Nephron (organoid): ENCODE data around the gene AGAP1.

Experiments used
- H3K27ac Mint-ChIP-seq, 3 experiments: 2 replicates each; pipeline ENCODE4 v1.8.0; 2020; ENCODE audit warnings: mixed read lengths in 3 of 3, mild to moderate bottlenecking in 2 of 3, moderate library complexity in 1 of 3
- H3K27me3 Mint-ChIP-seq: 2 replicates; pipeline ENCODE4 v1.8.0; 2021; ENCODE audit warnings: low read depth, mild to moderate bottlenecking, moderate library complexity, mixed read lengths
- H3K36me3 Mint-ChIP-seq: 2 replicates; pipeline ENCODE4 v1.8.0; 2020; ENCODE audit warnings: low read depth, mixed read lengths
- H3K4me1 Mint-ChIP-seq: 2 replicates; pipeline ENCODE4 v1.8.0; 2020; ENCODE audit warnings: mixed read lengths
- H3K4me3 Mint-ChIP-seq, 3 experiments: 2 replicates each; pipeline ENCODE4 v1.8.0; 2020; ENCODE audit warnings: mild to moderate bottlenecking in 3 of 3, mixed read lengths in 3 of 3, moderate library complexity in 2 of 3
- H3K9me3 Mint-ChIP-seq: 2 replicates; pipeline ENCODE4 v1.8.0; 2020; ENCODE audit warnings: mixed read lengths
- TF ChIP-seq, protein P1 (sequence below), 3 experiments: fragments of 200-600 bp; sonication (generic); IDR thresholded peaks; one replicate each; pipeline ENCODE4 v1.5.0; 2021; ENCODE audit warnings: antibody characterized with exemption in 3 of 3; ENCODE audit not compliant: unreplicated experiment in 3 of 3

The AGAP1 gene

GRCh38 chr2:236028066-236028465 lies 534.2 kb downstream of the AGAP1 start:
- Mint-ChIP-seq H3K4me3 (no peak overlapping the region), H3K27ac (no peak overlapping the region)

GRCh38 chr2:236033462-236033861 lies 539.6 kb downstream of the AGAP1 start:
- H3K27ac Mint-ChIP-seq, result no peak overlapping the region
- TF ChIP-seq, protein P1, sequence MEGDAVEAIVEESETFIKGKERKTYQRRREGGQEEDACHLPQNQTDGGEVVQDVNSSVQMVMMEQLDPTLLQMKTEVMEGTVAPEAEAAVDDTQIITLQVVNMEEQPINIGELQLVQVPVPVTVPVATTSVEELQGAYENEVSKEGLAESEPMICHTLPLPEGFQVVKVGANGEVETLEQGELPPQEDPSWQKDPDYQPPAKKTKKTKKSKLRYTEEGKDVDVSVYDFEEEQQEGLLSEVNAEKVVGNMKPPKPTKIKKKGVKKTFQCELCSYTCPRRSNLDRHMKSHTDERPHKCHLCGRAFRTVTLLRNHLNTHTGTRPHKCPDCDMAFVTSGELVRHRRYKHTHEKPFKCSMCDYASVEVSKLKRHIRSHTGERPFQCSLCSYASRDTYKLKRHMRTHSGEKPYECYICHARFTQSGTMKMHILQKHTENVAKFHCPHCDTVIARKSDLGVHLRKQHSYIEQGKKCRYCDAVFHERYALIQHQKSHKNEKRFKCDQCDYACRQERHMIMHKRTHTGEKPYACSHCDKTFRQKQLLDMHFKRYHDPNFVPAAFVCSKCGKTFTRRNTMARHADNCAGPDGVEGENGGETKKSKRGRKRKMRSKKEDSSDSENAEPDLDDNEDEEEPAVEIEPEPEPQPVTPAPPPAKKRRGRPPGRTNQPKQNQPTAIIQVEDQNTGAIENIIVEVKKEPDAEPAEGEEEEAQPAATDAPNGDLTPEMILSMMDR (IDR thresholded peaks at IDR 0.05; ENCODE audit: unreplicated experiment in 3 of 3), result no peak
- no peak overlapping the region for H3K4me3 Mint-ChIP-seq
- peaks cover 27% of the 10 kb centered on the region for H3K36me3 Mint-ChIP-seq
- H3K27me3 Mint-ChIP-seq, result no peaks in the 10 kb centered on the region
- H3K9me3 Mint-ChIP-seq, result peaks cover 9% of the 10 kb centered on the region
- H3K4me1 Mint-ChIP-seq, result no peaks in the 10 kb centered on the region

More at GRCh38 chr2:236028066-236028465, 534.2 kb downstream of the AGAP1 start:
- TF ChIP-seq, protein P1 (IDR thresholded peaks at IDR 0.05; ENCODE audit: unreplicated experiment in 3 of 3), result no peak
- Mint-ChIP-seq H3K9me3 (peaks cover 9% of the 10 kb centered on the region), H3K4me1 (peaks cover 14% of the 10 kb centered on the region), H3K36me3 (peaks cover 24% of the 10 kb centered on the region), H3K27me3 (no peaks in the 10 kb centered on the region)

DNA sequence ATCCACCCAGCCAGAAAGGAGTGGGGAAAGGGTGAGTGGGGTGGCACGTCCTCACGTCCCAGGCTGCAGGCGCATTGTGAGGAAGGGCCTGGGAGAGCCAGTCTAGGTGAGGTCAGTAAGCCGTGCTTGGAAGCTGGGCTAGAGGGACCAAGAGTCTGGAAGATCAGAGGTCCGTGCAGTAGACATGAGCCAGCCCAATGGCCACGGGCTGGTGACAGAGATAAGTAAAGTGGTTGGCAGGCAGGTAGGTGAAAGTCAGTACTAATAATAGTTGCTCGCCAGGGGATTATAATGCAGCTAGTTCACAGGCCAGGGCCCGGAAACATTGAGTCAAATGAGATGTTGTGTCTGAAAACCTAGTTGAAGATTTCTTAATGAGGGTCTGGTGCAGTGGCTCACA lies 541.1 kb downstream of the AGAP1 start:
- Mint-ChIP-seq H3K36me3 (peaks cover 17% of the 10 kb centered on the region), H3K27ac (no peak overlapping the region), H3K9me3 (peaks cover 8% of the 10 kb centered on the region), H3K4me1 (no peaks in the 10 kb centered on the region), H3K27me3 (no peaks in the 10 kb centered on the region), H3K4me3 (no peak overlapping the region)
- TF ChIP-seq, protein P1 (IDR thresholded peaks at IDR 0.05; ENCODE audit: unreplicated experiment in 3 of 3), result no peak

GRCh38 chr2:236036045-236036444 lies 542.2 kb downstream of the AGAP1 start:
- Mint-ChIP-seq H3K4me1 (no peaks in the 10 kb centered on the region), H3K4me3 (no peak overlapping the region), H3K36me3 (peaks cover 10% of the 10 kb centered on the region), H3K27me3 (no peaks in the 10 kb centered on the region), H3K9me3 (no peaks in the 10 kb centered on the region), H3K27ac (no peak overlapping the region)
- TF ChIP-seq, protein P1 (IDR thresholded peaks at IDR 0.05; ENCODE audit: unreplicated experiment in 3 of 3), result no peak

DNA sequence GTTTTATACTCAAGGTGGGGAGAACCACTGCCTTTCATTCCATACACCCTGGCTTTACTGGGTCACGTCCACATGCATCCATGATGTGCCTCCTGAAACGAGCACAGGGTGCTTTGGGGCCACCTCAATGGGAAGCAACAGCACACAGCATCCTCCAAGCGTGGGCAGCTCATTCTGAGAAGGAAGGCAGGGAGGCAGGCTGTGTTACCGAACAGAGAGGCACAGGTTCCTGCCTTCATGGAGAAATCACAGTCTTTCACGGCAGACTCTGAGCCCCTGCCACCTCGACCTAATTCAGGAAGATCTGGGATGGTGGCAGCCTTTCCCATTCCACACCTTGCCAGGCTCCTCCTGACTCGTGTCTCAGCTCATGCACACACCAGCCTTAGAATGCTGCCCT lies 544.3 kb downstream of the AGAP1 start:
- Mint-ChIP-seq H3K36me3 (peaks cover 25% of the 10 kb centered on the region), H3K4me3 (no peak overlapping the region), H3K9me3 (no peaks in the 10 kb centered on the region), H3K4me1 (no peaks in the 10 kb centered on the region), H3K27ac (no peak overlapping the region), H3K27me3 (peaks cover 6% of the 10 kb centered on the region)
- TF ChIP-seq, protein P1 (IDR thresholded peaks at IDR 0.05; ENCODE audit: unreplicated experiment in 3 of 3), result no peak

DNA sequence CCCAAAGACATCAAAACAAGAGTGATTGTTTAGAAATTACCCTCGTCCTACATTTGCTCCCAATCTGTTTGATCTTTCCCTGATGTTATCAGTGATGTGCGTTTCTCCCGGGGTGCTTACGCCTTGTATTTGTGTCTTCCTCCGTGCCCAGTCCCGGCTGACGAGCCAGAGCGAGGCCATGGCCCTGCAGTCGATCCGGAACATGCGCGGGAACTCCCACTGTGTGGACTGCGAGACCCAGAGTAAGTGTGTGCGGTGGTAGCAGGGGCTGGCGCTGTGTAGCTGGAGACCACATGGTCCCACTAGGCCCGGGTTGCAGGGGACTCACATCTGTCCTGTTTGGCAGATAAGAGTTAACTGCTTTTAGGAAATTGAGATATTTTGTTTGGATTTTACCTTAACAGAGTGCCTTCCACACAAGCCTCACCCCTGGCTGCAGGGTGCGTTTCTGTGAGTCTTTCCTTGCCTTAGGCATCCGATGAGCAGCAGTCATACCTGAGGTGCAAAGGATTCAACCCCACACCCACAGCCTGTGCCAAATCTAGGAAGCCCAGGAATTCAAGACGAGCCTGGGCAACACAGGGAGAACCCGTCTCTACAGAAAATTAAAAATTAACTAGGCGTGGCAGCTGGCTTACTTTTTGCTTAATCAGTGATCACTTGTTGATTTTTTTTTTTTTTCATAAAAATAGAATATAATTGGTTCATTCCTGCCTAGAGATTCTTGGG lies 546.9 kb downstream of the AGAP1 start:
- no peaks in the 10 kb centered on the region for H3K9me3 Mint-ChIP-seq
- peaks cover 6% of the 10 kb centered on the region for H3K27me3 Mint-ChIP-seq
- no peak overlapping the region for H3K4me3 Mint-ChIP-seq
- H3K36me3 Mint-ChIP-seq, result peaks cover 28% of the 10 kb centered on the region
- H3K27ac Mint-ChIP-seq, result no peak overlapping the region
- TF ChIP-seq, protein P1 (IDR thresholded peaks at IDR 0.05; ENCODE audit: unreplicated experiment in 3 of 3), result no peak
- H3K4me1 Mint-ChIP-seq, result no peaks in the 10 kb centered on the region
